HG03280 (cell line): ENCODE results near the gene NSUN5.
"Not testable (repeated sequence)": the region's sequence is repeated elsewhere in the genome, so short reads cannot be mapped to it uniquely, and the experiment has no call there.

Source experiments
- ATAC-seq: cut with Tn5 transposase; IDR thresholded peaks from one replicate; pipeline ENCODE4 v1.9.1; 2021; ENCODE audit warnings: mild to moderate bottlenecking, moderate library complexity; ENCODE audit not compliant: unreplicated experiment

Gene NSUN5

DNA sequence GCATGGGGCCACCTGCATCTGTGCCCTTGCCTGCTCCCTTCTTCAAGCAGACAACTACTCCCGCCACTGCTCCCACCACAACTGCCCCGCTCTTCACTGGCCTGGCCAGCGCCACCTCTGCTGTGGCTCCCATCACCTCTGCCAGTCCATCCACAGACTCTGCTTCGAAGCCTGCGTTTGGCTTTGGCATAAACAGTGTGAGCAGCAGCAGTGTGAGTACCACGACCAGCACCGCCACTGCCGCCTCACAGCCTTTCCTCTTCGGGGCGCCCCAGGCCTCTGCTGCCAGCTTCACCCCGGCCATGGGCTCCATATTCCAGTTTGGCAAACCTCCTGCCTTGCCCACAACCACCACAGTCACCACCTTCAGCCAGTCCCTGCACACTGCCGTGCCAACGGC, 11.4 kb downstream of the NSUN5 start:
- ATAC-seq = not testable (repeated sequence)

DNA sequence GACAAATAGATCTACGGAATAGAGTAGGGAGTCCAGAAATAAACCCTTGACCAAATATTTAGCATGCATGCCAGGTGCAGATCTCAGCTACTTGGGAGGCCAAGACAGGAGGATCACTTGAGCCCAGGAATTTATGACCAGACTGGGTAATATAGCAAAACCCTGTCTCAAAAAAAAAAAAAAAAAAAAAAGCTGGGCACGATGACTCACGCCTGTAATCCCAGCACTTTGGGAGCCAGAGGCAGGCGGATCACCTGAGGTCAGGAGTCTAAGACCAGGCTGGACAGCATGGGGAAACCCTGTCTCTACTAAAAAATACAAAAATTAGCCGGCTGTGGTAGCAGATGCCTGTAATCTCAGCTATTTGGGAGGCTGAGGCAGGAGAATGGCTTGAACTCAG, 31.4 kb downstream of the NSUN5 start:
- not testable (repeated sequence) for ATAC-seq

- not testable (repeated sequence) for ATAC-seq
Measured at GRCh38 chr7:73267813-73268212, 40.8 kb downstream of the NSUN5 start.

GRCh38 chr7:73266719-73267368, 41.8 kb downstream of the NSUN5 start:
- ATAC-seq = peak; percentile 78

- not testable (repeated sequence) for ATAC-seq
Measured at GRCh38 chr7:73262416-73262815, 46.2 kb downstream of the NSUN5 start.
